H9 (cell line): ENCODE measurements around the gene MYCBPAP. TPM values are rescaled to one million over a fixed set of nuclear protein-coding genes. Genes with fewer than 3 reads are reported as not detected.

Source experiments
- DNase-seq: peaks from one replicate; pipeline ENCODE4 v3.0.0-alpha.2; 2017
- H2AFZ ChIP-seq: one replicate; pipeline ENCODE4 v1.6.1; 2013; ENCODE audit warnings: mild to moderate bottlenecking, low read length, control low read depth, moderate library complexity
- H2AK5ac ChIP-seq: 2 replicates; pipeline ENCODE4 v1.6.1; 2013; ENCODE audit warnings: low read length, control low read depth, mixed read lengths; ENCODE audit not compliant: insufficient read length
- H2BK120ac ChIP-seq: one replicate; pipeline ENCODE4 v1.6.1; 2013; ENCODE audit warnings: low read depth, mild to moderate bottlenecking, low read length, control low read depth, inconsistent platforms; ENCODE audit not compliant: poor library complexity, severe bottlenecking
- H2BK12ac ChIP-seq: 2 replicates; pipeline ENCODE4 v1.6.1; 2013; ENCODE audit warnings: low read length, control low read depth, mixed read lengths, low read depth; ENCODE audit not compliant: insufficient read length
- H2BK15ac ChIP-seq: 2 replicates; pipeline ENCODE4 v1.6.1; 2013; ENCODE audit warnings: low read depth, low read length, control low read depth
- H2BK20ac ChIP-seq: one replicate; pipeline ENCODE4 v1.6.1; 2013; ENCODE audit warnings: low read depth, mild to moderate bottlenecking, low read length, control low read depth, inconsistent platforms; ENCODE audit not compliant: poor library complexity, severe bottlenecking
- H2BK5ac ChIP-seq: 2 replicates; pipeline ENCODE4 v1.6.1; 2013; ENCODE audit warnings: low read length, control low read depth, mixed read lengths; ENCODE audit not compliant: insufficient read length
- H3K14ac ChIP-seq: 2 replicates; pipeline ENCODE4 v1.6.1; 2013; ENCODE audit warnings: low read length, control low read depth; ENCODE audit not compliant: insufficient read depth
- H3K18ac ChIP-seq: 2 replicates; pipeline ENCODE4 v1.6.1; 2013; ENCODE audit warnings: low read depth, mild to moderate bottlenecking, mixed read lengths, low read length, control low read depth; ENCODE audit not compliant: insufficient read length
- H3K23ac ChIP-seq: 2 replicates; pipeline ENCODE4 v1.6.1; 2013; ENCODE audit warnings: low read length, control low read depth, mixed read lengths, low read depth; ENCODE audit not compliant: insufficient read length
- H3K23me2 ChIP-seq: 2 replicates; pipeline ENCODE4 v1.6.1; 2013; ENCODE audit warnings: low read depth, mild to moderate bottlenecking, mixed read lengths, low read length, control low read depth; ENCODE audit not compliant: insufficient read length, poor library complexity, severe bottlenecking
- H3K27ac ChIP-seq: 2 replicates; pipeline ENCODE4 v1.5.1; 2013; ENCODE audit warnings: low read length, control low read depth, mixed read lengths, low read depth; ENCODE audit not compliant: insufficient read length
- H3K27me3 ChIP-seq: 2 replicates; pipeline ENCODE4 v1.6.1; 2013; ENCODE audit warnings: low read length, control low read depth, inconsistent platforms; ENCODE audit not compliant: insufficient read depth
- H3K4ac ChIP-seq: 2 replicates; pipeline ENCODE4 v1.6.1; 2013; ENCODE audit warnings: low read depth, mild to moderate bottlenecking, control low read depth, inconsistent platforms, low read length, moderate library complexity
- H3K4me1 ChIP-seq: 2 replicates; pipeline ENCODE4 v1.6.1; 2013; ENCODE audit warnings: low read length, control low read depth, inconsistent platforms; ENCODE audit not compliant: insufficient read depth
- H3K4me2 ChIP-seq: 2 replicates; pipeline ENCODE4 v1.6.1; 2013; ENCODE audit warnings: low read length, control low read depth, mixed read lengths; ENCODE audit not compliant: insufficient read length, insufficient read depth
- H3K56ac ChIP-seq: 2 replicates; pipeline ENCODE4 v1.6.1; 2013; ENCODE audit warnings: low read depth, mild to moderate bottlenecking, mixed read lengths, low read length, control low read depth; ENCODE audit not compliant: insufficient read length
- H3K79me1 ChIP-seq: 2 replicates; pipeline ENCODE4 v1.6.1; 2013; ENCODE audit warnings: low read depth, mild to moderate bottlenecking, moderate library complexity, low read length, control low read depth, inconsistent platforms; ENCODE audit not compliant: insufficient read depth, poor library complexity, severe bottlenecking
- H3K79me2 ChIP-seq: 2 replicates; pipeline ENCODE4 v1.6.1; 2013; ENCODE audit warnings: low read length, control low read depth, inconsistent platforms; ENCODE audit not compliant: insufficient read depth
- H3K9ac ChIP-seq: 2 replicates; pipeline ENCODE4 v1.6.1; 2013; ENCODE audit warnings: low read length, control low read depth, mixed read lengths; ENCODE audit not compliant: insufficient read length; ENCODE audit errors: extremely low read depth
- H3K9me3 ChIP-seq: one replicate; pipeline ENCODE4 v1.6.1; 2013; ENCODE audit warnings: low read depth, low read length, inconsistent platforms; ENCODE audit not compliant: control insufficient read depth
- H3T11ph ChIP-seq: one replicate; pipeline ENCODE4 v1.6.1; 2013; ENCODE audit warnings: mild to moderate bottlenecking, low read length, control low read depth, inconsistent platforms
- H4K20me1 ChIP-seq: one replicate; pipeline ENCODE4 v1.6.1; 2013; ENCODE audit not compliant: control insufficient read depth, insufficient read length, insufficient read depth
- H4K5ac ChIP-seq: 2 replicates; pipeline ENCODE4 v1.6.1; 2013; ENCODE audit warnings: low read depth, mild to moderate bottlenecking, mixed read lengths, low read length, control low read depth; ENCODE audit not compliant: insufficient read length
- H4K8ac ChIP-seq: replicated peaks from 2 replicates; pipeline ENCODE4 v1.6.1; 2013; ENCODE audit warnings: low read length, control low read depth, mixed read lengths, low read depth; ENCODE audit not compliant: insufficient read length
- H4K91ac ChIP-seq: 2 replicates; pipeline ENCODE4 v1.6.1; 2013; ENCODE audit warnings: low read depth, mild to moderate bottlenecking, moderate library complexity, mixed read lengths, low read length, control low read depth; ENCODE audit not compliant: insufficient read length
- H3K27ac Mint-ChIP-seq, 3 experiments: 2 replicates in 2 of 3; 3 replicates in 1 of 3; pipeline ENCODE4 v1.8.0; 2020 to 2021; ENCODE audit warnings: mixed read lengths in 3 of 3, mild to moderate bottlenecking in 1 of 3, moderate library complexity in 1 of 3
- H3K27me3 Mint-ChIP-seq: 2 replicates; pipeline ENCODE4 v1.8.0; 2021; ENCODE audit warnings: low read depth, mild to moderate bottlenecking, moderate library complexity, mixed read lengths
- H3K36me3 Mint-ChIP-seq, 3 experiments: 2 replicates in 2 of 3; 3 replicates in 1 of 3; pipeline ENCODE4 v1.8.0; 2020 to 2021; ENCODE audit warnings: low read depth in 3 of 3, mixed read lengths in 3 of 3; ENCODE audit not compliant: insufficient read depth in 1 of 3
- H3K4me1 Mint-ChIP-seq, 2 experiments: 2 replicates each; pipeline ENCODE4 v1.8.0; 2020; ENCODE audit warnings: mixed read lengths in 2 of 2
- H3K4me3 Mint-ChIP-seq, 2 experiments: 2 replicates in 1 of 2; 3 replicates in 1 of 2; pipeline ENCODE4 v1.8.0; 2020 to 2021; ENCODE audit warnings: mild to moderate bottlenecking in 2 of 2, mixed read lengths in 2 of 2, moderate library complexity in 1 of 2
- H3K9me3 Mint-ChIP-seq, 2 experiments: 2 replicates in 1 of 2; 3 replicates in 1 of 2; pipeline ENCODE4 v1.8.0; 2020; ENCODE audit warnings: mild to moderate bottlenecking in 2 of 2, mixed read lengths in 2 of 2, moderate library complexity in 1 of 2
- WGBS: extraction: QIAGEN DNeasy Blood & Tissue Kit; methylation state at CpG from one replicate; pipeline ENCODE4 v1.1.7; 2013; ENCODE audit warnings: missing lambda C conversion rate, low lambda C conversion rate, mixed read lengths; ENCODE audit not compliant: insufficient read length; ENCODE audit errors: extremely low coverage; 5-methylcytosine and 5-hydroxymethylcytosine counted together
- total RNA-seq: library from RNA; stranded (reverse); gene quantifications from 2 replicates; pipeline ENCODE4 v1.2.1, GENCODE V29; 2021
- TF ChIP-seq, protein P1 (sequence below): fragments of 200-600 bp; sonication (generic); conservative IDR thresholded peaks from 3 replicates; pipeline ENCODE4 v1.8.0; 2021; ENCODE audit warnings: antibody characterized with exemption, mild to moderate bottlenecking

Gene MYCBPAP
- total RNA-seq, 1 experiment from 2014 or later: 1.7 TPM

DNA sequence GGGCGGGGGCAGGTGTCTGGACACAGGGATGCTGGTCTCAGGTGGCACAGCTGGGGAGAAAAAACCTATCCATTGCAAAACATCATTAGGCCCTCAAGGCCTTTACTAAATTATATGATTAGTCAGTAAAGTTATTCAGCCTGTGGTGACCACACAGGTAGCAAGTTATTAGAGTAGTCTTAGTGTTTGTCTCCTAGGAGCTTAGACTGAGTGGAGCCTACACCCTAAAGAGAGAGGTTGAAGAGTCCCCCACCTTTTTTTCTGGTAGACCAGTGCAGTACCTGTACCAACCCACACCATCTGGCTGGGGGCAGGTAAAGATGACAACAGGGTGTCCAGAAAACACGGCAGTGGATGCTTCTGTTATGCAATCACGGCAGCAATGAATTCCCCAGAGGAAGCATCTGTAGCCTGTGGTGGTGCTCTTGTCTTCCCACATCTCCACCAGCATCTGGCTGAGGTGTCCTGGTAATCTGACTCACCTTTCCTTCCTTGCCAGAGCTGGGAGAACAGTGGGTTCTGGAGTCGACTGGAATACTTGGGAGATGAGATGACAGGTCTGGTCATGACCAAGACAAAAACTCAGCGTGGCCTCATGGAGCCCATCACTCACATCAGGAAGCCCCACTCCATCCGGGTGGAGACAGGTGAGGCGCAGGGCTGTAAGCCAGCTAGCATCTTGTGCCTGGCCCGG, 11.0 kb downstream of the MYCBPAP start:
- Mint-ChIP-seq H3K27me3 (peaks cover 6% of the 10 kb centered on the region; the same call in 1 of the 2 replicates), H3K4me1 (peaks cover 14 to 18% of the 10 kb centered on the region in 2 experiments), H3K36me3 (no peaks in the 10 kb centered on the region), H3K9me3 (no peaks in the 10 kb centered on the region), H3K27ac (no peak overlapping the region; a peak in 1 of 7 replicates), H3K4me3 (no peak overlapping the region)
- Histone ChIP-seq H4K5ac (no peak overlapping the region), H3K23ac (no peak overlapping the region), H2BK20ac (no peak overlapping the region), H3T11ph (no peak overlapping the region), H2AK5ac (no peak overlapping the region), H3K4me1 (no peaks in the 10 kb centered on the region), H3K27me3 (no peaks in the 10 kb centered on the region), H3K4me2 (no peak overlapping the region), H2BK15ac (no peak overlapping the region), H3K27ac (no peak overlapping the region), H4K8ac (no peak overlapping the region), H3K18ac (no peak overlapping the region), H3K79me2 (no peaks in the 10 kb centered on the region), H3K9ac (no peak overlapping the region), H3K14ac (no peak overlapping the region), H3K4ac (no peak overlapping the region), H2AFZ (no peak overlapping the region), H3K9me3 (no peaks in the 10 kb centered on the region), H4K20me1 (no peaks in the 10 kb centered on the region), H2BK12ac (no peak overlapping the region), H3K79me1 (no peaks in the 10 kb centered on the region), H3K56ac (no peak overlapping the region), H2BK120ac (no peak overlapping the region), H3K23me2 (no peaks in the 10 kb centered on the region), H2BK5ac (no peak overlapping the region), H4K91ac (no peak overlapping the region)
- TF ChIP-seq, protein P1, sequence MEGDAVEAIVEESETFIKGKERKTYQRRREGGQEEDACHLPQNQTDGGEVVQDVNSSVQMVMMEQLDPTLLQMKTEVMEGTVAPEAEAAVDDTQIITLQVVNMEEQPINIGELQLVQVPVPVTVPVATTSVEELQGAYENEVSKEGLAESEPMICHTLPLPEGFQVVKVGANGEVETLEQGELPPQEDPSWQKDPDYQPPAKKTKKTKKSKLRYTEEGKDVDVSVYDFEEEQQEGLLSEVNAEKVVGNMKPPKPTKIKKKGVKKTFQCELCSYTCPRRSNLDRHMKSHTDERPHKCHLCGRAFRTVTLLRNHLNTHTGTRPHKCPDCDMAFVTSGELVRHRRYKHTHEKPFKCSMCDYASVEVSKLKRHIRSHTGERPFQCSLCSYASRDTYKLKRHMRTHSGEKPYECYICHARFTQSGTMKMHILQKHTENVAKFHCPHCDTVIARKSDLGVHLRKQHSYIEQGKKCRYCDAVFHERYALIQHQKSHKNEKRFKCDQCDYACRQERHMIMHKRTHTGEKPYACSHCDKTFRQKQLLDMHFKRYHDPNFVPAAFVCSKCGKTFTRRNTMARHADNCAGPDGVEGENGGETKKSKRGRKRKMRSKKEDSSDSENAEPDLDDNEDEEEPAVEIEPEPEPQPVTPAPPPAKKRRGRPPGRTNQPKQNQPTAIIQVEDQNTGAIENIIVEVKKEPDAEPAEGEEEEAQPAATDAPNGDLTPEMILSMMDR: no peak
- WGBS: no CpG with 5 or more reads among the region's 8 CpGs
- no peak for DNase-seq
